OCI-LY1 (cell line): Measurements from ENCODE around the gene PLEKHG3.

Experiments used
- EZH2 ChIP-seq: fragments of 200-600 bp; sonication (generic), shearing (Covaris generic); IDR thresholded peaks from 2 replicates; pipeline ENCODE4 v1.8.0; 2017; ENCODE audit warnings: borderline replicate concordance, mixed run types, mild to moderate bottlenecking, antibody characterized with exemption, low read length, moderate library complexity, mixed read lengths
- TF ChIP-seq, protein P1 (sequence below): fragments of 200-600 bp; sonication (generic), shearing (Covaris generic); IDR thresholded peaks from 2 replicates; pipeline ENCODE4 v1.5.1; 2017; ENCODE audit warnings: mild to moderate bottlenecking, antibody characterized with exemption, low read length, moderate library complexity, mixed read lengths

DNA sequence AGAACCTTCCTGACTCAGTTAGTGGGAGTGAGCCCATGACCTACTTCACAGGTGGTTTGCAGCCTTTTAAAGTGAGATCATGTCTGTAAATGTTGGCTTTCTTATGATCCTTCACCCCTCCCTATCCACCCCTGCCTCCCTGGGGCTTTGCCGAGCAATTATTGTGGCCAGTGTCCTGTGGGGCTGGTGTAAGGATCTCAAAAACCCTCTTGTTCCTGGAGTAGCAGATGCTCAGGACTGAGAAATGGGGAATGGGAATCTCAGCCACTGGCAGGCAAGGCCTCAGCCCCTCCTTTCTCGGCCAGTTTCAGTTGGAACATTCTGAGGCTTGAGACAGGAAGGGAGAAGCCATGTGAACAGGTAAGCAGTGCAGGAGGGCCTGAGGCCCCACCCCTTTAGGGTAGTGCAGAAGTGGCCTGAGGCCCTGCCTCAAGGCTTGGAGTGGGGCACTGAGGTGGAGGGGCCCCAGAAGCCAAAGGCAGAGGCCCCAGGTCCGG lies 53.8 kb downstream of the PLEKHG3 start:
- TF ChIP-seq, protein P1, sequence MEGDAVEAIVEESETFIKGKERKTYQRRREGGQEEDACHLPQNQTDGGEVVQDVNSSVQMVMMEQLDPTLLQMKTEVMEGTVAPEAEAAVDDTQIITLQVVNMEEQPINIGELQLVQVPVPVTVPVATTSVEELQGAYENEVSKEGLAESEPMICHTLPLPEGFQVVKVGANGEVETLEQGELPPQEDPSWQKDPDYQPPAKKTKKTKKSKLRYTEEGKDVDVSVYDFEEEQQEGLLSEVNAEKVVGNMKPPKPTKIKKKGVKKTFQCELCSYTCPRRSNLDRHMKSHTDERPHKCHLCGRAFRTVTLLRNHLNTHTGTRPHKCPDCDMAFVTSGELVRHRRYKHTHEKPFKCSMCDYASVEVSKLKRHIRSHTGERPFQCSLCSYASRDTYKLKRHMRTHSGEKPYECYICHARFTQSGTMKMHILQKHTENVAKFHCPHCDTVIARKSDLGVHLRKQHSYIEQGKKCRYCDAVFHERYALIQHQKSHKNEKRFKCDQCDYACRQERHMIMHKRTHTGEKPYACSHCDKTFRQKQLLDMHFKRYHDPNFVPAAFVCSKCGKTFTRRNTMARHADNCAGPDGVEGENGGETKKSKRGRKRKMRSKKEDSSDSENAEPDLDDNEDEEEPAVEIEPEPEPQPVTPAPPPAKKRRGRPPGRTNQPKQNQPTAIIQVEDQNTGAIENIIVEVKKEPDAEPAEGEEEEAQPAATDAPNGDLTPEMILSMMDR: no peak
- TF ChIP-seq EZH2: no peak
